NCI-H345 treated with DMSO at 0.1 percent for 48 hours (cell line): ENCODE data around the gene CROCC2.

Experiments used
- DNase-seq: peaks from one replicate; lab custom pipeline; 2025; ENCODE audit not compliant: unreplicated experiment; lab: John Stamatoyannopoulos, UW

The CROCC2 gene

DNA sequence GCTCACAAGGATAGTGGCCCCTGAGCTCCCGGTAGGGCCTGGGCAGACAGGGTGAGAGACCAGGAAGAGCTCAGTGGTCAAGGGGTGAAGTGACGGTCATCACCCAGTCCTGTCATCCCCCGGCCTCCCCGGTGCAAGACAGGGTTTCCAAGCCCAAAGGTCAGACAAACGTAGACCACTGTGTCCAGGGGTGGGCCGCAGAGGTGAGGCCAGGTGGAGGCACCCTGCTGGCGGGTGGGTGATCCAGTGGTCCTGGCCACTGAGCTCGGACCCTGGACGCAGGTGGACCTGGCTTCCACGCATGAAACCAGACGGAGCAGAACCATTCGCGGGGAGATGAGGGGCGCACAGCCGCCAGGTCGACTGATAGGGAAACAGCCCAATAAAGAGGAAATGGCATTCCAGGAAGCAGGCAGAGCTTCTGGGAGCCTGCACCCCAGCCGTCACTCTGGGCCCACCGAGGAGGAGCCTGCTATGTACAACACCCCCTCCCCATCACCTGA, 77.9 kb downstream of the CROCC2 start:
- DNase-seq = no peak

DNA sequence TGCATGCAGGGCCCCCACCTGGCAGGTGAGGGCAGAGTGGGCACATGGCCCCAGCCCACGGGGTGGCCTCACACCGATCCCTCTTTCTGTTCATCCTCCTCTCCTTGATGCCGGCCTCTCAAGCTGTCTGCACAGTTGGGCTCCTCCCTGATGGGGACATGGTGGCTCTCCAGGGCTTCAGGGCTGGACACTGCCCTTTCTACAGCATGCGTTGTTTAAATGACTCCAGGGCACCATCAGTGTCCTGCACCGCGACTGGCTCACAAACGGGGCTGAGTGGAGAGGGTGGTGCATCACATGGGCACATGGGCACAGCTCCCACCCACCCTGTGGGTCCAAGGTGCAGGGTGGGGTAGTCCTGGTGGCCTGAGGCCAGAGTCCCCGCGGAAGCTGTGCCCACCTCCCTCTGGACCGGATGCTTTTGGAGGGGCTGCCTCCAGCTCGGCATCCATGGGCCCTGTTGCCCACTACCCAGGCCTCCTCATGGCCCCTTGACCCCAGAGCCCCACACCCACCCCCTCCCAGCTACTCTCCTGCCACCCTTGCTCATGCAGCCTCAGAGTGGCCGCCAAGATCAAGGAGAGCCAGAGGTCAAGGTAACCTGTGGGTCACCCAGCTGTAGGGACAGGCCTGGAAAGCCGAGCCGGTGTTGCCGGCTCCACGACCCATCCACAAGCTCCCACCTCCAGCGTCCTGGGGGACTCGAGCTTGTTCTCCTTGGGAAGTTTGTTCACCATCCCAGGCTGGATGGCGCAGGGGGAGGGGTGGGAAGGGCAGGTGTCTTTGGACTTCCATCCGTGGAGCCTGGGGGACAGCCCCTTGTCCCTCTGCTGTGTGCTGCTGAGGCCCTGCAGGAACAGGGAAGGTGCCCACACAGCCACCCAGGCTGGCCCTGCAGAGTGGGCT, 80.0 kb downstream of the CROCC2 start:
- no peak for DNase-seq

DNA sequence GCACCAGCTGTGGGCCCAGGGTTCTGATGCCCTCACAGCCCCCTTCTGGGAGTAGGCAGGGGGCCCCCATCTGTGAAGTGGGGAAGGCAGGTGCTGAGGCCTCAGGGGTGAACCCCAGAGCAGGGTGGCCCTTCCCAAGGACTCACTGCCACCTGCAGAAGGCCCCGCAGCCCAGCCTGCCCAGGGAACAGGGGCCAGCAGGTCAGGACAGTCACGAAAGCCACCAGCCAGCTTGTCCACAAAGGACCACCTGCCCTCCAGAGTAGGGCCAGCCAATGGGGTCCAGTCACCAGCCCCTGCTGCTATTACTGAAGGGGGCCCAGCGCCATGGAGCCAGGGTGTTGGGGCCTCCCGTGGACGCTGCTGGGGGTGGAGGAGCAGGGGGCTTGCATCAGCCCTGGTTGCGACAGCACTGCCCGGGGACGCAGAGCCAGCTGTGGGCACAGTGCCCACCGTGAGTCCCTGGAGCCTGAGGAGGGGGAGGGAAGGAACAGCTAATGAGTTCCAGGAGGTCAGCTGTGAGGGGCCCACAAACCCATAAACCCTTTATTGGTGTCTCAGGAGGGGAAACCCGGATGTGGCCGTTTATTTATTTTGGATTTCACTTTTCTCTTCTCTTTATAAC, 80.8 kb downstream of the CROCC2 start:
- DNase-seq = no peak

DNA sequence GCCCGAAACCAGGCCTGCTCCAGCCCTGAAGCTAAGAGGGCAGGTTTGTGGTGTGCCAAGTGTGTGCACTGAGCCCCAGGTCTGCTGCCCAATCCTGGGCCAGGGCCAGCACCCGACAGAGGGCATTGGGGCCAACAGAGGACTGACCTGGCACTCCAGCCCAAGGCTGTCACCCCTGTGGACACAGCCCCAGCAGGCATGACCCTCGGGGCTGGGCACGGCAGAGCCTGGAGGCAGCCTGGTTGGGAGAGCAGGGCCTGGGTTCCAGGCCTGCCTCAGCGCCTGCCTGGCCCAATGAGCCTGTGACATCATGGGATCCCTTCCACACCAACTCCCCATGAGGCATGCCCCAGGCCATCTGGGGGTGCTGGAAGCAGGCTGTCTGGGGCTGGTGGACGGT, 81.5 kb downstream of the CROCC2 start:
- no peak for DNase-seq

DNA sequence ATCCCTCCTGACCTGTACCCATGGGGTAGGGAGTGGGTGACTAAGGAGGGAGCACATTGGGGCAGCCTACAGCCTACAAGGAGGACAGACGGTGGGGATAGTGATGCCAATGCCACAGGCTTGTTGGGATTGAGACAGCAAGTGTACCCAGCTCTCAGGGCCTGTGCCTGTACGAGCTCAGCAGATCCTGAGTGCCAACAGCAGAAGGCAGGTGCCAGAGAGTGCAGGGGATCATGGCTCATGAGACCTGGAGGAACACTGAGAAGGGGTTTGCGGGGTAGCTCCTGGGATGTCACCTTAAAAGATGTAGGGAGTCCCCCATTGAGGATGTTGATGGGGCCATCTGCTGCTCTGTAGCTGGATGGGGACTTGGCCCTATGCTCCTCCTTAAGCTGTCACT, 82.0 kb downstream of the CROCC2 start:
- DNase-seq = no peak

DNA sequence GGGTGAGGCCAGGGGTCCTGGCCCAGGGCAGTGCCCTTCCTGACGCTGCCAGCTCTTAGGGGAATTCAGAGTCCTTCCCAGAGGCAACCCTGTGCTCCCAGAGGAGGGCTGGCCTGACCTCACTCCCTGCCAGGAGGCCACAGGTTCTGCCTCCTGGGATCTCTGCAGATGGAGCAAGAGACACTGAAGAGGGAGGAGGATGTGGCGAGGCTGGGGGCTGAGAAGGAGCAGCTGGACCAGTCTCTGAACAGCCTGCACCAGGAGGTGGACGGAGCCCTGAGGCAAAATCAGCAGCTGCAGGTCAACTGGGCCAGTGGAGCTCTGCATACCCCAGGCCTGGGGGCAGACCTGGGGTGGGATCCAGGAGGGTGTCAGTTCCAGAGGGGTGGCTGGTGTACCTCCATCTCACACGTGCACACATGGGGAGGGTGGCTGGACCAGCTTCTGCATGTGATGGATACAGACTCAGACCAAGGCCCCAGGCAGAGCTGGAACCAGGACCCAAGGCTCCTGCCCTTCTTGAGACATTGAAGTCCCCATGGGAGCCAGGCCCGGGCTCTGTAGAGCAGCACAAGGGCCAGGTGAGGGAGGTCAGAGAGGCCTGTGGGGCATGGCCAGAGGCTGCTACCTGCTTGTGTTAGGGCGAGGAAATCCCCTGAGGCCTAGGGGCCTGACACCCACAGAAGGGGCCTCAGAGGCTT, 82.6 kb downstream of the CROCC2 start:
- DNase-seq = no peak

DNA sequence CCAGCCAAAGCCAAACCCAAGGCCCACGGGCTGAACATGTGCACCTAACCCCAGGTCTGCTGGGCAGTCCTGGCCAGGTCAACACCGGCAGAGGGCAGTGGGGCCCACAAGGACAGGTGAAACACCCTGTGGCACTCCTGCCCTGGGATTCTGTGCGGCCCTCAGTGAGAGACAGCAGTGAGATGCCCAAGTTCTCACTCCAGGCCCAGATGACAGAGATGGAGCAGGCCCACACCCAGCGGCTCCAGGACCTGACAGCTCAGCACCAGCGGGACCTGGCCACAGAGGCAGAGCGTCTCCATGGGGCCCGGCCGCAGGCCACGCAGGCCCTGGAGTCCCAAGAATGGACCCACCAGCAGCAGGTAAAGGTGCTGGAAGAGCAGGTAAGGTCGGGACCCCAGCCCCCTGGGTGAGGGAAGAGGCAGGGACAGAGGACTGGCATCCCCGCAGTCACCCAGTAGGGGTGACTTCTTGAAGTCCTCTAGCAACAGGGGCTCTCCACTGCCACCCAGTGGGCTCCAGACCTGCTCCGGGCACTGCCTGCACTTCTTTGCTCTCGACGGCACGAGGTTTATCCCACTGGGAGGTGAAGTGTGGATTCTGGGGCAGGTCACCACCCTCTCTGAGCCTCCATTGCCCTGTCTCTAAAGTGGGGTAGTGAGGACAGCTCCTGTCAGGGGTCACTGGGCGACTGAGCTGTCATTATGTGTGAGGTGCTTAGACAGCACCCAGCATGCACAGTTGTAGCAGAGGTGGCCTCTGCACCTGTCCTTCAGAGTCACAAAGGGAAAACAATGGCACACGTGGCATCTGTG, 83.5 kb downstream of the CROCC2 start:
- no peak for DNase-seq

DNA sequence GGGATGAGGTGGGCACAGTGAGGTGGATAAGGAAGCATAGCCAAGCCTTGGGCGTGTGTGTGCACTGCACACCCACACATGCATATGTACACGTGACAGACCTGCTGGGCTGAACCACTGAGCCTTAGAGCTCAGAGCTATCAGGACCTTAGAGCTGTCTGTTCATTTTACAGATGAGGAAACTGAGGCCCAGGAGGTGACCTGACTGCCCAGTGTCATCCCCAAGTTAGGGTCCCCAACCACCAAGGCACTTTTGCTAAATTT, 84.1 kb downstream of the CROCC2 start:
- no peak for DNase-seq

DNA sequence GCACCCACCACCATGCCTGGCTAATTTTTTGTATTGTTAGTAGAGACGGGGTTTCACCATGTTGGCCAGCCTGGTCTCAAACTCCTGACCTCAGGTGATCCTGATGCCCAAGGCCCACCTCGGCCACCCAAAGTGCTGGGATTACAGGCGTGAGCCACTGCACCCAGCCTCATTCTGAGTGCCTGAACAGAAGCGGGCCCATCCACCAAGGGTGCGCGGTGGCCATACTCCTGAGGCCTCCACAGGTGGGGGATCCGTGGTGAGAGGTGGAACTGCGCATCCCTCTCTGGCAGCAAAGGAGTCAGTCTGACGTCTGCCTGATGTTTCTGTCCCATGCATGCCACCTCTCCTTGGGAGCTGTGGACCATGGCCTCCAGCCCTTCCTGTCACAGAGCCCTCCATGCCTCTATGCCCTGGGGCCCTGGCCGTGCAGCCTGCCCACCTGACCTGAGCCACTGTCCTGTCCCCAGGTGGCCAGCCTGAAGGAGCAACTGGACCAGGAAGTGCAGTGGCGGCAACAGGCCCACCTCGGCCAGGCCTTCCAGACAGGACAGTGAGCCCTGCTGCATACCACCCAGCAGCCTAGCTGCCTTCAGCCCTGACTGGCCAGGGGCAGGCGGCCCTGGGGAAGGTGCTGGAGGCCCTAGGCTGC, 84.7 kb downstream of the CROCC2 start:
- DNase-seq = no peak

DNA sequence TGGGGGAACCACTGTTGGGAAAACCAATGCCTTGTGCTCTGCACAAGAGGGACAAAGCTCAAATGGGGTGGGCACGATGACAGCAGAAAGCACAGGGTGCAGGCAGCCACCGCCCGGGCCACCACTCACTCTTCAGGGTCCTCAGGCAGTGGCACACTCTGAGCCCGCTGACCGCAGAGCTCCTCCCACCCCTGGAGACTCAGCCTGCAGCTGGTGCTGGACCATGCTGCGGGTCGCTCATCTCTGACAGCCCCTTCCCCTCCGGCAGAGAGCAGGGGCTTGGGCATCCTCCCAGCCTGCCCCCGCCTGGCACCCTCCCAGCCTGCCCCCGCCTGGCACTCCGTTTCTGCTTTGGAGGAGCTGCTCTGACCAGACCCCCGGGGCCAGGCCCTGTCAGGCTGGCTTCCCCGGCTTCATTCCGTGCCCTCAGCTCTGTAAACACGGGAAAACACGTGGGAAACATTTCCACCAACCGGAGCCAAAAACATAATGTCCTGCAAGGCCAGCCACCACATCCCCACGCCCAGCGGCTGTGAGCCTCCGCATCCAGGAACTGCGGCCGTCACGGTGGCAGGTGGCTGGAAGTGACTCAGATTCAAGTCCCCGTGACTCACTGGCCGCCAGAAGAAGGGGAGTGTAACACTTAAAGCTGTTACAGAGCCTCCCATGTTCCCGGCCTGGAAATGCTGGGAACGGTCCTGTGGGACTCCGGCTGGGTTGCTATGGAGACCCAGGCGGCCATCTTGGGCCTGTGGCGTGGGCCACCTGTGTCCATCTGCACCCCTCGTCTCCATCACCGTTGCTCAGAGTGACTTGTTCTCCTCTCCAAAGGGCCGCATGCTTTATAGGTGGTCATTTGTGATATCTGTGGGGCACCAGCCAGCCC, 85.5 kb downstream of the CROCC2 start:
- no peak for DNase-seq

DNA sequence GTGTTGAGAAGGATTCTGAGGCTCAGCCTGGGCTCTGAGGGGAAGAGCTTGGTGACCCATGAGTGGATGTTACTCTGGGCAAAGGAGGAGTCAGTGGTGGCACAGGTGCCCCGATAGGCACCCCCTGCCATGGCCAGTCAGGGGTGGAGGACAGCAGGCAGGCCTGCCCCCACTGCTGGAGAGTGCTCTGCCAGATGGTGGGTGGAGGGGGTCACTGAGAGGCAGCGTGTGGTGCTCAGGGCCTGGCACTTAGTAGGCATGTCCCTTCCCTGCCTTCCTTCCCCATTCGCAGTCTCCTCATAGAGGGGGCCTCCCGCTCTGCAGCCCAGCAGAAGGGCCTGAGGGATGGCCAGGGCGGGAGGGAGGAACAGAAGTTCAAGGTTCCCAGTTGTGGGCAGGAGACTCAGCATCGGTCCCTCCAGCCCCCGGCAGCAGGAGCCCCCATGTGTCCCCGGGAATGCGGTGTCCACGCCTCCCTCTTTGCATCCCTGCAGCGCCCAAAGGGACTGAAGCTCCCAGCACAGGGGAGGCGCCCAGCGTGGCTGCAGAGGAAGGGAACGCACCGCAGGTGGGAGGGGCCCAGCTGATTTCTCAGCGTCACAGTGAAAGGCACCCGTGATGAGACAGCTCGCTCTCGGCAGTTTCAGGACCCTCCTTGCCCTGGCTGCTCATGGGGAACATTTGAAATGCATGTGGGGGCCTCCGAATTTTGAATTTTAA, 86.6 kb downstream of the CROCC2 start:
- DNase-seq = no peak

DNA sequence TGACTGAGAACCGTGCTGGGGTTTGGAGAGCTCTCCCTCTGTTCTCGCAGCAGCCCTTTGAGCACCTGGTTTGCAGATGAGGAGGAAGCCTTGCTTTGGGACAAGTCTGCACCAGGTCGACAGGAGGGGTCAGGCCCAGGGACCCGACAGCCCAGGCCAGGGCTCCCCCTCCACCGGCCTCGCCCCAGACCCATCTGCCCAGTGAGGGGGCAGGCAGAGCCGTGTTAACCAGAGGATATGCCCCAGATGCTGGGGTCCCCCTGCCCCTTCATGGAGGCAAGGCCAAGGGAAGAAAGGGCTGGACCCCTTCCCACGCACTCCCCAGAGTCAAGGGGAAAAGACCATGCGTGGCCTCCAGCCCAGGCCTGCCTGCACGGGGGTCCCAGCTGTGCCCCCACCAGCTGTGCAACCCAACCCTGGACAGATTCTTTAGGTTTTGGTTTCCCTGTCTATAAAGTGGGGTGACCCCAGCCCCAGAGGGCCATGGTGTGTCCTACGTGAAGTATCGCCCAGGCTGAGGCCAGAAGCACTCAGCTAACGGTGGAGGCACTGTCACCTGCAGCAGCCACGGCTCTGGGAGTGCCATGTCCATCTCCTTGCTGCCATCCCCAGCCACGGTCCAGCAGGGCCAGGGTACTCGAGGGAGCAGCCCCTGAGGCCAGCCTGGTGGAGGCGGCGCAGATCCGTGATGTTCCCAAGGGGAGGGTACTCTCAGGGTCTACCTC, 87.5 kb downstream of the CROCC2 start:
- peak; percentile 46 for DNase-seq

DNA sequence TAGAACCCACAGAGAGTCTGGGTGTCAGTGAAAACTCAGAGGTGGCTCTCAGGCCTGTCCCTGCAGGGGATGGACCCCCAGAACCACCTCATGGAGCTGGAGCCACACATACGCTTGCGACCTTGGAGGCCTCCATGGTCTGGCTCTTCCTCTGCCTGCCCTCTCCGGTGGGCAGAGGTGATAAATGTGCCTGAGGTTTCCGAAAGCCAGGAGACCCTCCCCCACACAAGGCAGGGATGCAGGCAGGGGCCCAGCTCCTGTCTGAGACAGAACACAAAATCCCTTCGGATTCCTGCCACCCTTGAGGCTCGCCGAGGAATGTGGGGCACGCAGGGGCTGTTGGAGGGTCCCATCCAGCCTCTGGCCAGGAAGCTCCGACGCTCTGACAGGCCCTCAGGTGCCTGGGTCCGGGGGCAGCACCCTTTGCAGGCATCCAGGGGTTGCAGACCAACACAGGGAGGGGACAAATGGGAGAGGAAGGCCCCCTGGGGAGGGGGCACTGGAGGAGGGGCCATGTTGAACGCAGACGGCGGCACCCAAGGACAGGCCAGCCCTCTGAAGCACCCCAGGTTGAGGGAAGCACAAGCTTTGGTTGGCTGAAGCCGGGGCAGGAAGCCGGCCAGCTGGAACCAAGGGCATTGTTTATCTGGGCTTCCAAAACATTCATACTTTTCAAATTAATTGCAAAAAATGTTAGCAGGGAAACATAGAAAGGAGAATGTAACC, 88.2 kb downstream of the CROCC2 start:
- DNase-seq = no peak

DNA sequence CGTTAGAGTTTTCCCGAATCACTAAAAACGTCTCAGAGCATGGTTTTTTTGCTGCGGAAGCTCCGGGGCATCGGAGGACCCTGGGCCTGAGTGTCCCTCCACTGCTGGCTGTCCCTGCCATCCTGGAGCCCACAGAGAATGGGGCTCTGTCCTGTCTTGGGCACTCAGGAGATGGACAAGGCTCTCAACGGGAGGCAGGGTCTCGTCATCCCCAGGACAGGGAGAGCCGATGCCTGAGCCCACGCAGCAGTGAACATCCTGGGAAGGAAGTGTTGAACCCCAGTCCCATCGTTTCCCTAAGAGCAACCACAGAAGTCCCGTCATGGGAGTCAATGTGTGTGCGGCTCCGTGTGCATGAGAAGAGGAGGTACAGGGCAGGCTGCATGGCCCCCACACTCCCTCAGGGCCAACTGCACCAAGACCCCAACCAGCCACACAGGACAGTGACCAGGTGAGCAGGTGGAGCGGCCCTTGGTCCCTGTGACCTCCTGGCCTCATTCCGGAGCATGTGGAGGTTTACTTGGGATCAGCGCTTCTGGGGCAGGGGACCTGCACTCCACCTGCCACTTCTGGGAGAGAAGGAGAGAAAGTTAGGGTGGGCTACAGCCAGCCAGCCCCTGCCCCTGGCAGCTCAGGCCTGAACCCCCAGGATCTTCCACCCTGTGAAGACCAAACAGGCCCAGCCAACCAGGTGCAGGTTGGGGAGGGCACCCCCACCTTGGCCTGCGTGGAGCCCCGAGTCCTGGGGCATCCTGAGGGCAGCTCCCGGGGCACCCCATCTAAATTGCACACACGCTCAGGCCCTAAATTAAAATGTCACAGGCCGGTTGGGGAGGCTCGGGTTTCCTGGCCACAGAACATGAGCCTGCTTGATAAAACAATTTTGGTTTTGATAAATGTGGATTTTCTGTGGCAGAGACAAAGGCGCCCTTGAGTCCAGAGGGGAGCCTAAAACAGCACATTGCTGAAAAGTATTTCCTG, 89.2 kb downstream of the CROCC2 start:
- DNase-seq = no peak

DNA sequence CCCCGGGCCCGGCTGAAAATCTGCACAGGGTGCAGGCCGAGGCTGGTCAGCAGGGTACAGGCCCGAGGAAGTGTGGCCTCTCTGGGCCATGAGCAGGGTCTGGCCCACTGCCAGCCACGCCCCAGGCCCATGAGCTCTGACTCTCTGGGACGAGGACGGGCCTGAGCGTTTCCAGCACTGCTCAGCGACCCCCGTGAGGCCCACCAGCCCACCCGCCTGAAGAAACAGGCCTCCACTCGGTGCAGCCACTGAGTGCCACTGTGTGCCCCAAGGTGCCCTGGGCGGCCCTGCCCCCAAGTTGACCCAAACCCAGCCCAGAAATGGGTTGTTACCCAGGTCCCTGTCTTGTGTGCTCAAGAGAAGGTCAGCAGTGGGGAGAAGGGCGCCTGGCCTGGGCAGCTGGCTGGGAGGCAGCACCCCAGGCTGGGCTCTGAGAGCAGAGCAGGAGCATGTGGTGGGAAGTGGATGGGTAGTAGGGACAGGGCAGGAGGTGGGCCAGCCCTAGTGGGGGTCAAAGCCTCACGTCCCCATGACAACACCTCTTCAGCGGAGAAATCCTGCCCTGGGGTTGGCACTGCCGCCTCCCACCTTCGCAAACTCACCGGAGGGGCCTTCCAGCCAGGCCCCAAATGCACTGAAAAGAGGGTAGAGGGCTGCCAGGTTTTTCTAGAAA, 90.2 kb downstream of the CROCC2 start:
- DNase-seq = no peak

DNA sequence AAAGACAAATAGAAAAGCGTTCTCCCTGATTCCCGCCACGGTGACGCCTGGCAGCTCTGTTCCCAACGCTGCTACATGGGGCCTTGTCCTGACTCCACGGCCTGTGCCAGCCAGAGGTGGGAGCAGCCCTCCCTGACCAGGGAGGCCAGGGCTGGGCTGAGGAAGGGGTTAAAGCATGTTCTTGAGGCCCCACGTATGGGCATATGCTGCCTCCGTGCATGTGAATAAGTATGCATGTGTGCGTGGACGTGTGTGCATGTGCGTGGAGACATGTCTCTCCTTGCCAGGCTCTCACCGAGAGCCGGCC, 90.7 kb downstream of the CROCC2 start:
- DNase-seq = no peak
